Fibroblast of villous mesenchyme (primary cell): ENCODE data around the gene SEPTIN10. TPM values are rescaled to one million over a fixed set of nuclear protein-coding genes. Genes with fewer than 3 reads are reported as not detected.
"Not testable (repeated sequence)": the region's sequence is repeated elsewhere in the genome, so short reads cannot be mapped to it uniquely, and the experiment has no call there.

Source experiments
- DNase-seq: peaks from one replicate; pipeline ENCODE4 v3.0.0-alpha.2; 2010; ENCODE audit warnings: low read depth
- H3K4me3 ChIP-seq: 2 replicates; pipeline ENCODE4 v1.5.1; 2011; ENCODE audit warnings: low read depth, mild to moderate bottlenecking, low read length
- total RNA-seq: library from RNA; depleted of rRNA; stranded (reverse); fragments of >200 nt; gene quantifications from 2 replicates; pipeline ENCODE4 v1.2.3, GENCODE V29; 2012
- TF ChIP-seq, protein P1 (sequence below): IDR thresholded peaks from 2 replicates; pipeline ENCODE4 v1.5.1; 2012; ENCODE audit warnings: low read depth, mild to moderate bottlenecking, low read length; ENCODE audit not compliant: insufficient read depth

SEPTIN10 gene
- total RNA-seq, 1 donor: 83.3 TPM

DNA sequence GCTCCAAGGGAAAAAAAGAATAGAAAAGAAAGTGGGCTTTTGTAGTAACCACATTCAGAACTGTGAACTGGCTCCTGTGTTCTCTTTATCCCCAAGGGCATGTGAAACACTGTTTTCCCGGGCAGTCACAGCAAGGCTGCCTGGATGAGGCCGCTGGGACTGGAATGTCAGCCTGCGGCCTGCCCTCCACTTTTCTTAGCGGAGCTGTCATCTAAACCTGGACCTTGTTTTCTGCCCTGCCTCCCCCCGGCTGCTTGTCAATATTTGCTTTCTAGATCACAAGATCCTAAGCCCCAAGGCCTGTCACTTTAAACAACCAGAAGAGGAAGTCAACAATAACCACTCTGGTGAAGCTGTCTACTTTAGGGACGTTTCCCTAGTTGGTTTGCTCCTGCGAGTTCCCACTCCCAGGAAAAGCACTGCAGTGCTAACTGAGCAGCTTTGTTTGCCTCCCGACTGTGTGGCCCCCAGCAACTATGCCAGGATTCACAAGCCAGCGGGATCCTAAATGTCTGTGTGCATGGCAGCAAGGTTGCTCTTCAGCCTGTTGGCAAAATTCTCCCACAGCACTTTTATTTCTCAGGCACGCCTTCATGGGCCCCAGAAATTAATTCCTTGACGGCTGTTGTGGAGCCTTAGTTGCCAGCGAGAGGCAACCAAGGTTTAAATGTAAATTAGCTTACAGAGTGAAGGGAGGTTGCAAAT is 31.0 kb upstream of the SEPTIN10 start:
- H3K4me3 ChIP-seq: no peak overlapping the region
- no peak for DNase-seq
- TF ChIP-seq, protein P1, sequence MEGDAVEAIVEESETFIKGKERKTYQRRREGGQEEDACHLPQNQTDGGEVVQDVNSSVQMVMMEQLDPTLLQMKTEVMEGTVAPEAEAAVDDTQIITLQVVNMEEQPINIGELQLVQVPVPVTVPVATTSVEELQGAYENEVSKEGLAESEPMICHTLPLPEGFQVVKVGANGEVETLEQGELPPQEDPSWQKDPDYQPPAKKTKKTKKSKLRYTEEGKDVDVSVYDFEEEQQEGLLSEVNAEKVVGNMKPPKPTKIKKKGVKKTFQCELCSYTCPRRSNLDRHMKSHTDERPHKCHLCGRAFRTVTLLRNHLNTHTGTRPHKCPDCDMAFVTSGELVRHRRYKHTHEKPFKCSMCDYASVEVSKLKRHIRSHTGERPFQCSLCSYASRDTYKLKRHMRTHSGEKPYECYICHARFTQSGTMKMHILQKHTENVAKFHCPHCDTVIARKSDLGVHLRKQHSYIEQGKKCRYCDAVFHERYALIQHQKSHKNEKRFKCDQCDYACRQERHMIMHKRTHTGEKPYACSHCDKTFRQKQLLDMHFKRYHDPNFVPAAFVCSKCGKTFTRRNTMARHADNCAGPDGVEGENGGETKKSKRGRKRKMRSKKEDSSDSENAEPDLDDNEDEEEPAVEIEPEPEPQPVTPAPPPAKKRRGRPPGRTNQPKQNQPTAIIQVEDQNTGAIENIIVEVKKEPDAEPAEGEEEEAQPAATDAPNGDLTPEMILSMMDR: no peak

DNA sequence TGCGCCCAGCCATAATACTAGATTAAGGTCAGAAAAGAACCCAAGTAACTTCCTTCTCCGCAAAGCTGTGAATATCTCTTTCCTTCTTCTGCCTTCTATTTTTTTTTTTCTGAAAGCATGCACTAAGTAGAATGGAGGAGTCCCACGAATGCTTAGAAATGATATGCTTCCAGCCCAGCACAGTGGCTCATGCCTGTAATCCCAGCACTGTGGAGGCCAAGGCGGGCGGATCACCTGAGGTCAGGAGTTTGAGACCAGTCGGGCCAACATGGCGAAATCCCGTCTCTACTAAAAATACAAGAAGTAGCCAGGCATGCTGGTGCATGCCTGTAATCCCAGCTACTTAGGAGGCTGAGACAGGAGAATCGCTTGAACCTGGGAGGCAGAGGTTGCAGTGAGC is 26.2 kb upstream of the SEPTIN10 start:
- not testable (repeated sequence) for DNase-seq, H3K4me3 ChIP-seq

DNA sequence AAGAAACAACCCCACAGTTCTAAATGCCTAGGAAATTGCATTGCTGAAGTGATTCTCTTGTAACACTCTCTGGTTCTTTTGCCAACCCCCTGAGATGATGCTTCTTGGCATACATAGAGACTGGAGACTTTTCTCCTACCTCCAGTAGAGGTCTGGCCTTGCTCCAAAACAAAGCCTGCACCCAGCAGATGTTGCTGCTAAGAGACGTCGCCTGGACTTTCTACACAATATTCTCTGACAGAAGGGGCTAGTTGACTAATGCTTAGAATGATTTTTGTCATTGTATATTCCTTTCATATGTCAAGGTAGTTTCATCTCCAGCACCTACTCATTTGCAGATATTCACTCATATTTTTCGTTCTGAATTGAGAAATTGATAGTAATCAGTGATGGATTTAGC is 25.0 kb upstream of the SEPTIN10 start:
- TF ChIP-seq, protein P1: no peak
- no peak for DNase-seq
- no peak overlapping the region for H3K4me3 ChIP-seq

DNA sequence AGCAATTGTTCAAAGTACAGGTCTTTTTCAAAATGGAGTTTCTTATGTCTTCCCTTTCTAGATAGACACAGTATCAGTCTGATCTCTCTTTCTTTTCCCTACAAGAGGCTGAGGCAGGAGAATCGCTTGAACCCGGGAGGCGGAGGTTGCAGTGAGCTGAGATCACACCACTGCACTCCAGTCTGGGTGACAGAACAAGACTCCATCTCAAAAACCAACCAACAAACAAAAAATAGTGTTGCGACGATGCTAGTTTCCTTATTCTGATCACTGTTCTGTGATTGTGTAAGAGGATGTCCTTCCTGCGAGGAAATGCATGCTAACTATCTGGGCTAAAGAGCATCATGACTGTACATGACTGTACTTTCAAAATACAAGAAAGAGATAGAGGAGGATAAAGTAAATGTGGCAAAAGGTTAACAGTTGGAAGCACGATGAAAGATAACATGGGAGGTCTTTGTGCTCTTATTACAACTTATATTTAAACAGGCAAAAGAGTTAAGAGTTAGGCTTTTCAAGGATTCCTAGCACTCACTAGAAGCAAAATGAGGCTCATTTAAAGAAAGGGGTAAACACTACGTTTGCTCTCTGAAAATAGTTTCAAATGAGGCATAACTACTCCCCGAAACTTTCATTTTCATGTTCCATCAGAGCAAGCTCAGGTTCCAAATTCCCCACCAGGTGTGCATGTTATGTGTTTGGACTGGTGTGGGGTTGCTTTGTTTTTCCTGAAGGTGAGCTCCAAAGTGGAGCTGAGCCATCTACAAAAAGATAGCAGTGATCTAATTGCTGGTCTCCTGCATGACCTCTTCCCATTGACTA is 24.2 kb upstream of the SEPTIN10 start:
- no peak overlapping the region for H3K4me3 ChIP-seq
- TF ChIP-seq, protein P1: no peak
- DNase-seq: peak; percentile 69

DNA sequence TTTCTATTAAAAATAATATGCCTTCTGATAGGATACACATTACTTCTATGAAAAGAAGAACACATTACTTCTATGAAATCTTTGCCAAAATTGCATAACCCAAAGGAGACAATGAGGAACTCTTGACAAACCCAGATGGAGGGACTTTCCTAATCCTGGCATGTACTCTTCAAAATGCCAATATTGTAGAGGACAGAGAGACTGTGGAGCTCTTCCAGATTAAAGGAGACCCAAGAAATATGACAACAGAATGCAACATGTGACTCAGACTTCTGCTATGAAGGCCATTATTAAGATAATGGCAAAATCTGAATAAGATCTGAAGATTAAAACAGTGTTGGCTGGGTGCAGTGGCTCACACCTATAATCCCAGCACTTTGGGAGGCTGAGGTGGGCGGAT is 22.6 kb upstream of the SEPTIN10 start:
- no peak overlapping the region for H3K4me3 ChIP-seq
- TF ChIP-seq, protein P1: no peak
- no peak for DNase-seq

DNA sequence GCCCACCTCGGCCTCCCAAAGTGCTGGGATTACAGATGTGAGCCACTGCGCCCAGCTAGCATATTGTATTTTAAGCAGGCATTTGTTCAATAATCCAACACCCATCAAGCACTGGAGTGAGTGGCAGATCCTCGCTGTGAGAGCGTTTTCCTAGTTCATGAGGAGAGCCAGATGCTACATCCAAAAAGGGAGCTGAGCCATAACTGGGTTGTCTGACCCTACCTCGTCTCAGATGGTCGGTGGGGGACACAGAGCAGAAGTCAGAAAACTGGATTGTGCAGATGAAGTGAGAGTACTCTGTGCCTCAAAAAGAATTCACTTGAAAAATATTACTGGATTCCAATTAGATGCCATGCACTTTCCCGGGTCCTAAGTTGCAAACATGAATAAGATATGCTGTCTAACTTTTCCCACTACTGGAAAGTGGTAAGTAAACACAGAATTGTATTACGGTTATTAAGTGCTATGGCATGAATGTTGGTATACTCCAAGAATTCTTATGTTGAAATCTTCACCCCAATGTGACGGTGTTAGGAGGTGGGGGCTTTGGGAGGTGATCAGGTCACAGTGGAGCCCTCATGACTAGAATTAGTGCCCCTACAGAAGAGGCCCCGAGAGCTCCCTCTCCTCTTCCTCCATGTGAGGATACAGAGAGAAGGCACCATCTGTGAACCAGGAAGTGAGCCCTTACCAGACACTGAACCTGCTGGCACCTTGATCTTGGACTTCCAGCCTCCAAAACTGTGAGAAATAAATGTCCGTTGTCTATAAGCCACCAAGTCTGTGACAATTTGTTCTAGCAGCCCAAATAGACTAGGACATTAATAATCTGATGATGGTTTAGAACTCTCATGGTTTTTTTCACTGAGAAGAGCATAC is 21.9 kb upstream of the SEPTIN10 start:
- no peak for DNase-seq
- TF ChIP-seq, protein P1: no peak
- H3K4me3 ChIP-seq: no peak overlapping the region
